OCI-LY1 (cell line): Measurements from ENCODE around the gene RABGAP1.

Source experiments
- EZH2 ChIP-seq: fragments of 200-600 bp; sonication (generic), shearing (Covaris generic); IDR thresholded peaks from 2 replicates; pipeline ENCODE4 v1.8.0; 2017; ENCODE audit warnings: borderline replicate concordance, mixed run types, mild to moderate bottlenecking, antibody characterized with exemption, low read length, moderate library complexity, mixed read lengths
- TF ChIP-seq, protein P1 (sequence below): fragments of 200-600 bp; sonication (generic), shearing (Covaris generic); IDR thresholded peaks from 2 replicates; pipeline ENCODE4 v1.5.1; 2017; ENCODE audit warnings: mild to moderate bottlenecking, antibody characterized with exemption, low read length, moderate library complexity, mixed read lengths

DNA sequence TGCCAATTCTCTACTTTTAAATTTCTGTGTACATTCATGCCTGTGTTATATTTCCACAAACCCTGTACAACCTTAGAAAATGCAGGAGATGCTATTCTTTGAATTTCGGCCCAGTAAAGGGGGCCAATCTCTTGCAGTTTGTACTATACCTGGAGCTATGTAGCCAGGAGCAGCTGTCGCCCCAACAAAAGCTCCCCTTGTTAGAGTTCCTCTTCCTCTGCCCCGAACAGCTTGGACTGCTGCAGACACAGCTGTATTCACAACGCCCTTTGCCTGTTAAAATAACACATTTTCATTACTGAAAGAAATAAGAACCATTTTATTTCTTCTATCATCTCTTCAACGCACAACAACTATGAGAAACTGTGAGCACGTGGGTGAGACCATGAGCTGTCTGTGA, 191.9 kb downstream of the RABGAP1 start:
- TF ChIP-seq, protein P1, sequence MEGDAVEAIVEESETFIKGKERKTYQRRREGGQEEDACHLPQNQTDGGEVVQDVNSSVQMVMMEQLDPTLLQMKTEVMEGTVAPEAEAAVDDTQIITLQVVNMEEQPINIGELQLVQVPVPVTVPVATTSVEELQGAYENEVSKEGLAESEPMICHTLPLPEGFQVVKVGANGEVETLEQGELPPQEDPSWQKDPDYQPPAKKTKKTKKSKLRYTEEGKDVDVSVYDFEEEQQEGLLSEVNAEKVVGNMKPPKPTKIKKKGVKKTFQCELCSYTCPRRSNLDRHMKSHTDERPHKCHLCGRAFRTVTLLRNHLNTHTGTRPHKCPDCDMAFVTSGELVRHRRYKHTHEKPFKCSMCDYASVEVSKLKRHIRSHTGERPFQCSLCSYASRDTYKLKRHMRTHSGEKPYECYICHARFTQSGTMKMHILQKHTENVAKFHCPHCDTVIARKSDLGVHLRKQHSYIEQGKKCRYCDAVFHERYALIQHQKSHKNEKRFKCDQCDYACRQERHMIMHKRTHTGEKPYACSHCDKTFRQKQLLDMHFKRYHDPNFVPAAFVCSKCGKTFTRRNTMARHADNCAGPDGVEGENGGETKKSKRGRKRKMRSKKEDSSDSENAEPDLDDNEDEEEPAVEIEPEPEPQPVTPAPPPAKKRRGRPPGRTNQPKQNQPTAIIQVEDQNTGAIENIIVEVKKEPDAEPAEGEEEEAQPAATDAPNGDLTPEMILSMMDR: no peak
- no peak for TF ChIP-seq EZH2
